ENCODE data around the gene PRKCZ.

PRKCZ gene

GRCh38 chr1:2049718-2050431 lies at the start of gene PRKCZ:
Gene PRKCZ, plus strand, starts transcription at chr1:2050411. Its CDS starts 220 bp downstream, at chr1:2050631.
- peak; percentile 92 for DNase-seq (ENCODE audit: low read depth)

- DNase-seq (ENCODE audit: low read depth) = no peak
These were observed 49.8 kb upstream of the PRKCZ start for GRCh38 chr1:2000432-2000831.

- DNase-seq (ENCODE audit: low read depth) = no peak
These were observed 49.4 kb upstream of the PRKCZ start for GRCh38 chr1:2000850-2001249.

- no peak for DNase-seq (ENCODE audit: low read depth)
These were observed 48.3 kb upstream of the PRKCZ start for GRCh38 chr1:2001773-2002411.

GRCh38 chr1:2003541-2004131 lies 46.6 kb upstream of the PRKCZ start, which contains the start of gene CFAP74:
Gene CFAP74, minus strand, starts transcription at chr1:2003786. Its CDS starts 12,830 bp downstream, at chr1:1990956.
- no peak for DNase-seq (ENCODE audit: low read depth)

- DNase-seq (ENCODE audit: low read depth) = no peak
These were observed 45.4 kb upstream of the PRKCZ start for GRCh38 chr1:2004856-2005255.

GRCh38 chr1:2009101-2010053 lies 40.8 kb upstream of the PRKCZ start:
- no peak for DNase-seq (ENCODE audit: low read depth)

GRCh38 chr1:2014181-2014580 lies 36.0 kb upstream of the PRKCZ start:
- DNase-seq (ENCODE audit: low read depth) = no peak

- DNase-seq (ENCODE audit: low read depth) = no peak
These were observed 35.2 kb upstream of the PRKCZ start for GRCh38 chr1:2014741-2015735.

- no peak for DNase-seq (ENCODE audit: low read depth)
These were observed 34.1 kb upstream of the PRKCZ start for GRCh38 chr1:2016123-2016522.

GRCh38 chr1:2018217-2019171 lies 31.7 kb upstream of the PRKCZ start:
- DNase-seq (ENCODE audit: low read depth) = no peak

GRCh38 chr1:2019172-2019543 lies 31.1 kb upstream of the PRKCZ start, which contains the start of gene GABRD:
Gene GABRD, plus strand, starts transcription at chr1:2019345. Its CDS starts 79 bp downstream, at chr1:2019424.
- no peak for DNase-seq (ENCODE audit: low read depth)

- no peak for DNase-seq (ENCODE audit: low read depth)
These were observed 30.5 kb upstream of the PRKCZ start for GRCh38 chr1:2019571-2020309.

- DNase-seq (ENCODE audit: low read depth) = no peak
These were observed 29.9 kb upstream of the PRKCZ start for GRCh38 chr1:2020310-2020655.

GRCh38 chr1:2021550-2021949 lies 28.7 kb upstream of the PRKCZ start:
- no peak for DNase-seq (ENCODE audit: low read depth)

GRCh38 chr1:2022063-2022770 lies 28.0 kb upstream of the PRKCZ start:
- DNase-seq (ENCODE audit: low read depth) = no peak

- no peak for DNase-seq (ENCODE audit: low read depth)
These were observed 27.0 kb upstream of the PRKCZ start for GRCh38 chr1:2023187-2023586.

GRCh38 chr1:2024451-2024850 lies 25.8 kb upstream of the PRKCZ start:
- no peak for DNase-seq (ENCODE audit: low read depth)

Data from stimulated activated CD8-positive, alpha-beta memory T cell treated with anti-CD3 and anti-CD28 coated beads, Interleukin-4, amount 100 ng/mL, for 24 hours (primary cell).